IgD-negative memory B cell (primary cell): ENCODE measurements around the gene HDAC10. TPM values are rescaled to one million over a fixed set of nuclear protein-coding genes. Genes with fewer than 3 reads are reported as not detected.
"Not testable (repeated sequence)": the region's sequence is repeated elsewhere in the genome, so short reads cannot be mapped to it uniquely, and the experiment has no call there.

Source experiments
- H3K27ac Mint-ChIP-seq, 3 donors: one replicate each; pipeline ENCODE4 v1.8.0; 2020 to 2022; ENCODE audit warnings: mild to moderate bottlenecking in 3 of 3, mixed read lengths in 3 of 3, moderate library complexity in 1 of 3
- H3K27me3 Mint-ChIP-seq: one replicate; pipeline ENCODE4 v1.8.0; 2021; ENCODE audit warnings: mixed read lengths
- H3K36me3 Mint-ChIP-seq: one replicate; pipeline ENCODE4 v1.8.0; 2020; ENCODE audit warnings: mild to moderate bottlenecking, mixed read lengths
- H3K4me1 Mint-ChIP-seq, 3 donors: one replicate each; pipeline ENCODE4 v1.8.0; 2020 to 2022; ENCODE audit warnings: mixed read lengths in 3 of 3, mild to moderate bottlenecking in 1 of 3
- H3K4me3 Mint-ChIP-seq, 4 donors: one replicate each; pipeline ENCODE4 v1.8.0; 2020 to 2022; ENCODE audit warnings: mild to moderate bottlenecking in 4 of 4, mixed read lengths in 4 of 4, moderate library complexity in 3 of 4
- H3K9me3 Mint-ChIP-seq, 3 donors: one replicate each; pipeline ENCODE4 v1.8.0; 2020 to 2021; ENCODE audit warnings: mixed read lengths in 3 of 3, mild to moderate bottlenecking in 1 of 3
- polyA plus RNA-seq: library from polyadenylated mRNA; unstranded; fragments of 300-500 nt; fragmentation: Illumina TruSeq; gene quantifications from one replicate; pipeline ENCODE4 v1.2.3, GENCODE V29; 2021

The HDAC10 gene
- polyA plus RNA-seq, 1 donor from 2014 or later, result 8.6 TPM

GRCh38 chr22:50278956-50279619 lies 28.0 kb upstream of the HDAC10 start:
- no peaks in the 10 kb centered on the region for H3K27me3 Mint-ChIP-seq
- H3K9me3 Mint-ChIP-seq, result no peaks in the 10 kb centered on the region
- no peaks in the 10 kb centered on the region for H3K4me1 Mint-ChIP-seq
- no peaks in the 10 kb centered on the region for H3K36me3 Mint-ChIP-seq
- peak overlapping the region in 1 of 3 donors; percentile 79 for H3K27ac Mint-ChIP-seq
- peak overlapping the region in 1 of 4 donors; percentile 28 for H3K4me3 Mint-ChIP-seq

- Mint-ChIP-seq H3K4me3 (no peak overlapping the region), H3K4me1 (no peaks in the 10 kb centered on the region), H3K27me3 (no peaks in the 10 kb centered on the region), H3K27ac (no peak overlapping the region), H3K9me3 (no peaks in the 10 kb centered on the region), H3K36me3 (no peaks in the 10 kb centered on the region)
Observed at GRCh38 chr22:50278461-50278860, 27.4 kb upstream of the HDAC10 start.

- Mint-ChIP-seq H3K4me1 (no peaks in the 10 kb centered on the region), H3K36me3 (no peaks in the 10 kb centered on the region), H3K4me3 (peak overlapping the region in 1 of 4 donors; percentile 28), H3K27ac (no peak overlapping the region), H3K9me3 (no peaks in the 10 kb centered on the region), H3K27me3 (no peaks in the 10 kb centered on the region)
Observed at GRCh38 chr22:50277761-50278160, 26.7 kb upstream of the HDAC10 start.

- Mint-ChIP-seq H3K27ac (peak overlapping the region in 1 of 3 donors; percentile 27), H3K4me3 (peak overlapping the region in 1 of 4 donors; percentile 23), H3K4me1 (no peaks in the 10 kb centered on the region), H3K9me3 (no peaks in the 10 kb centered on the region), H3K27me3 (peaks cover 4% of the 10 kb centered on the region), H3K36me3 (no peaks in the 10 kb centered on the region)
Observed at GRCh38 chr22:50276143-50276542, 25.1 kb upstream of the HDAC10 start.

GRCh38 chr22:50275181-50276055 lies 24.4 kb upstream of the HDAC10 start:
- Mint-ChIP-seq H3K27me3 (peaks cover 5% of the 10 kb centered on the region), H3K4me1 (peaks cover 0 to 2% (median 0%) of the 10 kb centered on the region in 3 donors), H3K4me3 (peak overlapping the region in 1 of 4 donors; percentile 78), H3K36me3 (no peaks in the 10 kb centered on the region), H3K27ac (peak overlapping the region in 2 of 3 donors; percentile 28 to 53), H3K9me3 (no peaks in the 10 kb centered on the region)

GRCh38 chr22:50274771-50275170 lies 23.7 kb upstream of the HDAC10 start:
- Mint-ChIP-seq H3K27me3 (peaks cover 5% of the 10 kb centered on the region), H3K27ac (peak overlapping the region in 1 of 3 donors; percentile 28), H3K36me3 (no peaks in the 10 kb centered on the region), H3K4me1 (peaks cover 0 to 2% (median 0%) of the 10 kb centered on the region in 3 donors), H3K4me3 (no peak overlapping the region), H3K9me3 (no peaks in the 10 kb centered on the region)

- Mint-ChIP-seq H3K4me1 (peaks cover 0 to 2% (median 0%) of the 10 kb centered on the region in 3 donors), H3K9me3 (no peaks in the 10 kb centered on the region), H3K27me3 (peaks cover 5% of the 10 kb centered on the region), H3K27ac (peak overlapping the region in 2 of 3 donors; percentile 38 to 88), H3K4me3 (peak overlapping the region in 3 of 4 donors; percentile 33 to 80 (median 57)), H3K36me3 (no peaks in the 10 kb centered on the region)
Observed at GRCh38 chr22:50274311-50274710, 23.2 kb upstream of the HDAC10 start.

GRCh38 chr22:50273781-50274180 lies 22.7 kb upstream of the HDAC10 start:
- Mint-ChIP-seq H3K27ac (peak overlapping the region in 2 of 3 donors; percentile 38 to 88), H3K4me3 (peak overlapping the region in 3 of 4 donors; percentile 57 to 83 (median 80))
- H3K4me1 Mint-ChIP-seq, H3K9me3 Mint-ChIP-seq, H3K36me3 Mint-ChIP-seq, H3K27me3 Mint-ChIP-seq: not testable (repeated sequence)

GRCh38 chr22:50273352-50273751 lies 22.3 kb upstream of the HDAC10 start:
- H3K4me1 Mint-ChIP-seq, result not testable (repeated sequence)

GRCh38 chr22:50272044-50272802 lies 21.2 kb upstream of the HDAC10 start:
- Mint-ChIP-seq H3K4me3 (peak overlapping the region in 3 of 4 donors; percentile 1 to 74 (median 16)), H3K9me3 (no peaks in the 10 kb centered on the region), H3K4me1 (peaks cover 0 to 4% (median 2%) of the 10 kb centered on the region in 3 donors), H3K36me3 (no peaks in the 10 kb centered on the region), H3K27ac (no peak overlapping the region), H3K27me3 (peaks cover 5% of the 10 kb centered on the region)

More at GRCh38 chr22:50273352-50273751, 22.3 kb upstream of the HDAC10 start:
- H3K9me3 Mint-ChIP-seq, H3K27me3 Mint-ChIP-seq, H3K4me3 Mint-ChIP-seq, H3K36me3 Mint-ChIP-seq: not testable (repeated sequence)
- H3K27ac Mint-ChIP-seq, result peak overlapping the region in 2 of 3 donors; percentile 38 to 88

GRCh38 chr22:50271519-50271970 lies 20.5 kb upstream of the HDAC10 start:
- no peak overlapping the region for H3K27ac Mint-ChIP-seq
- no peaks in the 10 kb centered on the region for H3K36me3 Mint-ChIP-seq
- H3K27me3 Mint-ChIP-seq, result peaks cover 5% of the 10 kb centered on the region
- H3K9me3 Mint-ChIP-seq, result no peaks in the 10 kb centered on the region
- H3K4me1 Mint-ChIP-seq, result peaks cover 0 to 4% (median 2%) of the 10 kb centered on the region in 3 donors
- peak overlapping the region in 2 of 4 donors; percentile 81 to 84 for H3K4me3 Mint-ChIP-seq

GRCh38 chr22:50270666-50271394 lies 19.8 kb upstream of the HDAC10 start:
- Mint-ChIP-seq H3K27me3 (peaks cover 5% of the 10 kb centered on the region), H3K9me3 (no peaks in the 10 kb centered on the region), H3K36me3 (no peaks in the 10 kb centered on the region), H3K4me1 (peaks cover 0 to 4% (median 2%) of the 10 kb centered on the region in 3 donors), H3K27ac (peak overlapping the region; percentile 9 to 86 (median 16)), H3K4me3 (peak overlapping the region; percentile 79 to 90 (median 86))

GRCh38 chr22:50269970-50270665 lies 19.1 kb upstream of the HDAC10 start, which contains the start of gene MAPK11:
TSS of gene MAPK11 (minus strand) at chr22:50270380. CDS start at chr22:50270292, 88 bp downstream.
- peaks cover 5% of the 10 kb centered on the region for H3K27me3 Mint-ChIP-seq
- H3K27ac Mint-ChIP-seq, result peak within 1 kb of the TSS; percentile 16 to 86 (median 48)
- no peaks in the 10 kb centered on the region for H3K36me3 Mint-ChIP-seq
- H3K9me3 Mint-ChIP-seq, result no peaks in the 10 kb centered on the region
- H3K4me1 Mint-ChIP-seq, result peaks cover 0 to 4% (median 2%) of the 10 kb centered on the region in 3 donors
- H3K4me3 Mint-ChIP-seq, result peak within 1 kb of the TSS; percentile 79 to 90 (median 86)
